Dermis blood vessel endothelial cell (primary cell): ENCODE measurements around the gene LUZP2. TPM values are rescaled to one million over a fixed set of nuclear protein-coding genes. Genes with fewer than 3 reads are reported as not detected.
"Not testable (repeated sequence)": the region's sequence is repeated elsewhere in the genome, so short reads cannot be mapped to it uniquely, and the experiment has no call there.

Source experiments
- DNase-seq: peaks from one replicate; pipeline ENCODE4 v3.0.0; 2010
- total RNA-seq: library from RNA; depleted of rRNA; stranded (reverse); fragments of >200 nt; gene quantifications from 2 replicates; pipeline ENCODE4 v1.2.3, GENCODE V29; 2014

LUZP2 gene
- total RNA-seq, 1 donor from 2014 or later, result not detected

- no peak for DNase-seq
Measured at GRCh38 chr11:24828938-24829605, 332.2 kb downstream of the LUZP2 start.

- no peak for DNase-seq
Measured at GRCh38 chr11:24833573-24833972, 336.7 kb downstream of the LUZP2 start.

DNA sequence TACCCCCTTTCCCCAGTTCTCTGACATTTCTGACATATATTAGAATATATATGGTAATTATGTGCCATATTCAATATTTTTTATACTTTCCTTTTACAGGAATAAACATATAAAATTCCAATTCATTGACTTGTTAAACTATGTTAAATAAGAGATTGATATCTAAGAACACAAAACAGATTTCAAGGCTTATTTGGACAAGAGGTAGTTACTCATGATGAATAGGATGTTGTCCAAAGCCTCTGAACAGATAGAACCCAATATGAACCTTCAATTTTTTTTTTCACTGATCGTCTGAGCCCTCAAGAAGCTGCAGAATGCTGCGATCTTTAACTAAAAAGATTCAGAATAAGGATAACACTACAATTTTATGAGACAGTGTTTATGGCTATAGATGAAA lies 340.3 kb downstream of the LUZP2 start:
- no peak for DNase-seq

DNA sequence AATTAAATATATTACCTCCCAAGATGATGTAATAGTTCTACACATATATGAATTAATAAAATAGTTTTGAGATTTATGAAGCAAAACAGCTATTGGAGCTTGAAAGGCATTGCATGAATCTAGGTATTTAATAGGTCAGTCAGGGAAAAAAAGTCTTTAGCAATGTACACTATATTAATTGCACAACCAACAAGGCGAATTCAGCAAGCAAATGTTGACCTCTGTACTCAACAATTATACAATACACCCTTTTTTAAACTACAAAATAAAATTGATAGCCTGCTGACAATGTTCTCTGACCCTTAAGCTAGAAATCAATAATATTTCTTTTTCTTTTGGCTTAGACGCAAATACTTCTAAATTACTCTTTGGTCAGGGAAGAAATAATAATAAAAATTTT lies 345.5 kb downstream of the LUZP2 start:
- DNase-seq, result no peak

GRCh38 chr11:24844406-24844805 lies 347.6 kb downstream of the LUZP2 start:
- DNase-seq, result no peak

DNA sequence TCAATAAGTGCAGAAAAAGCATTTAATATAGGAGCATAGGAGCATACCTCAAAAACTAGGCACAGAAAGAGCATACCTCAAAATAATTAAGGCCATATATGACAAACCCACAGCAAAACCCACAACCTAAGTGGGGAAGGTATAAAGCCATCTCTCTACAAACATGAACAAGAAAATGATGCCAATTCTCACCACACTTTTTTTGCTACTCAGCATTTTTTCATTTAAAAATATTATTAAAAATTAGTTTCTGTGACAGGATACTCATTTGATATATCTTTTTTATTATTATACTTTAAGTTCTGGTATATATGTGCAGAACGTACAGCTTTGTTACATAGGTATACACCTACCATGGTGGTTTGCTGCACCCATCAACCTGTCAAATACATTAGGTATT lies 352.0 kb downstream of the LUZP2 start:
- DNase-seq, result no peak

GRCh38 chr11:24855951-24856350 lies 359.1 kb downstream of the LUZP2 start:
- no peak for DNase-seq

DNA sequence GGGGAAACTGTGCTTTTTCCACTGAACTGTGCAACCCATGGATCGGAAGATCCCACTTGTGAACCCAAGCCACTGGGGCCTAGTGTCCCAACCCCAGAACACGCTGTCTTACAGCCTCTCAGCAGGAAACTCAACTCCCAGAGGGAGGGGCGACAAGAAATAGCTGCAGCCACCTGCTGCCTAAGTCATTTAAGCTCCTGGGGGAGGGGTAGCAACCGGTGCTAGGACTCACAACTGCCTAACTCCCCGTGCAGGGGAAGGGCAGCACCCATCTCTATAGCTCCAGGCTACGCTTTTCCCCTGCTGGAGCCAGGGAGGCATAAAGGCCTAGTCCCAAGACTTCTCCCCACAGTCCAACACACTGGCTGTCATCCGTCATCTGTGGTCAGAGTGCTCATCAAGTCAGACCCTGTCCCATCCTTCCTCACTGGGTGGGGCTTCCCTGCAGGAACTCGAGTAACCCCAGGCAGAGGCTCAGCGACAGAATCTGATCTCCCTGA lies 363.0 kb downstream of the LUZP2 start:
- no peak for DNase-seq

GRCh38 chr11:24861440-24861839 lies 364.6 kb downstream of the LUZP2 start:
- no peak for DNase-seq

DNA sequence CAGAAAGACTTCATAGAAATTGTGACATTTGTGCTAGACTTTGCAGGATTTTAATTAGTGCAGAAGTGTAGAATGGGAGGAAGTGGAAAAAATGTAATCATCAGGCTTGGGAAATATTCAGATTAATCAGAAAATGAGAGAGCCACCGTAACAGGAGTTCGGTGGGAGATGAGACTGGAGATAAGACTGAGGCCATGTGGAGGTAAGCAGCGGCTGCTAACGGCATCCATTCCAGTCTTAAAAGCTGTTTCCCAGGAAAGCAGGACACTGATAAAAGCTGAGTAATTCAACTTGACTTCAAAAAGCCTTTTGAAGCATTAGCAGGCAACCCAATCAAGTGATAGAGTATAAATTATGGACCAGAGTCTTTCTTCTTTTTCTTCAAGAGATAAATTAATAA lies 369.9 kb downstream of the LUZP2 start:
- no peak for DNase-seq

DNA sequence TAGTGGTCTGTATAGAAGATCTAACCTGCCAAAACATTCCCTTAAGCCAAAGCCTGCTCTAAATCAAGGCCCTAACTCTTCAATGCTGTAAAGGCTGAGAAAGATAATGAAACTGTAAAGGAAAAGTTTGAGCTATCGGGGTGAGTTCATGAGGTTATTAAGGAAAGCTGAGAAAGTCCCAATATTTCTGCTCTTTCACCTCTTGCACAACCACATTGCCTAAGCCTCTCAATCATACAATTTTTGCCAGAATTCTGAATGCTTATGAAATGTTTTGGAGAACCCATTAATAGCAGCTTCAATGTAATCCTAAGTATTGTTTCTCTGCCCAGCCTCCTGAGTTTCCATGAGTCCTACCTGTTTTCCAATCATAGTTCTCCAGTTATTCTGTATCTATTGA lies 373.2 kb downstream of the LUZP2 start:
- no peak for DNase-seq

DNA sequence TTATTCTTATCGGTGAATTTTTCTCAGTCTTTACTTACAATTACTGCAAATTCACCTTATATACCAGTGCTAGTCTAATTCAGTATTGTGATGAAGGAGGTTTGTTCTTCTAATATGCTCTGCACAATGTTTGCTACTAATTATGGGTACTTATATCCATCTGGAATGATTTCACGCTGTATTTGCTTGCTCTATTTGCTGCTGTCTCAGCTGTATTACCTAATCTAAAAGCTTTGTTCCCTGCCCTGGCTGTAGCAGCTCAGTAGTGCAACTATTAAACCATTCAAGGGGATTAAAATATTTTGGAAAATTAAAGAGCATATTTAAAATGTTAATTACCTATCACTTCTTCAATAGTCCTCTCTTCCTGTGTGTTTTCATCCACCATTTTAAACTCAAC lies 375.3 kb downstream of the LUZP2 start:
- DNase-seq, result no peak

- no peak for DNase-seq
Measured at GRCh38 chr11:24872651-24873311, 375.9 kb downstream of the LUZP2 start.

DNA sequence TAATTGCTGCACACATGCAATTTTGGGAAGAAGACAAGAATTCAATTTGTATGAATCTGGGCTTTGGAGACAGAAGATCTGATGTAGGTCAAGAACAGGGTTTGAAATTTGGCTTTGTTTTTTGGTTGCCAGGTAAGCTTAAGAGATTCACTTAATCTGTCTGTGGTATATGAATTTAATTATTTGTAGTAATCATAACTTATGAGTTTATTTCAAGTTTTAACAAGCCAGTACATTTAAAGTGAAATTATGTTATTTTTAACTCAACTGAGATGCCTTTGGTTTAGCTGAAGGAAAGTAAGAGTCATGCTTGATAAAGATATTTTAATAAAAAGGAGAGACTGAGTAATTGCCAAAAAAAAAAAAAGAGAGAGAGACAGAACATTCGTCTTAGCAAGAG lies 384.1 kb downstream of the LUZP2 start:
- no peak for DNase-seq

DNA sequence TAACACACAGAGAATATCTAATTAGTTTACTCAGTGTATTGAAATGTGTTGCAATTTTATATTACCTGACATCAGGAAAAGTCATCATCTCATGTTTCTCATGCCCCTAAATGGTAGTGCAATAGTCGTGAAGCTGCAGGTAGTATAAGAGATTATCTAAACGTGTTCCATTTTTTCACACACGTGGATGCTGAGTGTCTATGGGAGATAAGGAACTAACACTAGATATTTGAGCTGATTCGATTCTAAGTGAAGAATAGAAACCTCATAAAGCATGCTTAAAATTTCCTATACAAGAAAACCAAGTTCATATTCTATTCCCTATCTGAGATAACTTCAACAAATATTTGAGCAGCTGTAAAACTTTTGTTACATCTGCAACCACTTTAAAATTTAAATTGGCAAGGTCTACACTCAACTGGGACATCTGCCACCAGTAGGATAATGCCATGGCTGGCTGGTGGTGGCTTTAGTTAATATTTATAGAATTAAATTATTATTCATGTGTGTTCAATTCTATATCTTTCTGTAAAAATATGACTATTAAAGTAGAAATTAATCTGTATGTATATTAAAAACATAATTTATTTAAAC lies 388.8 kb downstream of the LUZP2 start:
- DNase-seq, result no peak

- DNase-seq, result no peak
Measured at GRCh38 chr11:24886880-24887619, 390.2 kb downstream of the LUZP2 start.

DNA sequence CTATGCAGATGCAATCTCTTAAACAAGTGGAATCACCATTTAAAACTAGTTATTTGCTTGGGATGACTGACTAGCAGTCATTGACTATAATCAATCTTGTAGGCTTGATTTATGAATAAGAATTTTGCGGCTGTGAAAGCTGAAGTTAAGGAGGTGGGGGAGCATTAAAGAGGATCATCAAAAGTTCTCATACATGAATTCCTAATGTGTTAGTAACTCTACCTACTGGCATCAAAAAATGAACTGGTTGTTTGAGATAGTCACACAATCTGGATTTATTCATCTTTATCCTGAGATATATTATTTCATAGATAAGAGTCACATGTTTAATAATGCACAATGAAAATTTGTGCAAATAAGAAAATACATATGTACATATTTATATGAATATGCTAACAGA lies 393.6 kb downstream of the LUZP2 start:
- DNase-seq, result no peak

- DNase-seq, result not testable (repeated sequence)
Measured at GRCh38 chr11:24891845-24892492, 395.1 kb downstream of the LUZP2 start.

DNA sequence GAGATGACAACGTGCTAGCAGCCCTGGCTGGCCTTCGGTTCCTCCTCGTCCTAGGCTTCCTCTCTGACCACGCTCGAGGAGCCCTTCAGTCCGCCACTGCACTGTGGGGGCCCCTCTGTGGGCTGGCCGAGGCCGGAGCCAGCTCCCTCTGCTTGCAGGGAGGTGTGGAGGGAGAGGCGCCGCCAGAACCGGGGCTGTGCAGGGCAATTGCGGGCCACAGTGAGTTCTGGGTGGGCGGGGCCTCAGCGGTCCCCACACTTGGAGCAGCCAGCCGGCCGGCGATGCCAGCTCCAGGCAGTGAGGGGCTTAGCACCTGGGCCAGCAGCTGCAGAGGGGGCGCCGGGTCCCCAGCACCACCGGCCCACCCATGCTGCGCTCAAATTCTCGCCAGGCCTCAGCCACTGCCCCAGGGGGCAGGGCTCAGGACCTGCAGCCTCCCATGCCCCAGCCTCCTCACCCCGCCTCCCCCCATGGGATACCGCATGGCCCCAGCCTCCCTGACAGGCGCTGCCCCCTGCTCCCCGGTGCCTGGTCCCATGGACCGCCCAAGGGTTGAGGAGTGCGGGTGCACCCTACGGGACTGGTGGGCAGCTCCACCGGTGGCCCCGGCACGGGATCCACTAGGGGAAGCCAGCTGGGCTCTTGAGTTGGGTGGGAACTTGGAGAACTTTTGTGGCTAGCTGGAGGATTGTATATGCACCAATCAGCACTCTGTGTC lies 399.4 kb downstream of the LUZP2 start:
- DNase-seq, result no peak

- no peak for DNase-seq
Measured at GRCh38 chr11:24900514-24900913, 403.7 kb downstream of the LUZP2 start.

DNA sequence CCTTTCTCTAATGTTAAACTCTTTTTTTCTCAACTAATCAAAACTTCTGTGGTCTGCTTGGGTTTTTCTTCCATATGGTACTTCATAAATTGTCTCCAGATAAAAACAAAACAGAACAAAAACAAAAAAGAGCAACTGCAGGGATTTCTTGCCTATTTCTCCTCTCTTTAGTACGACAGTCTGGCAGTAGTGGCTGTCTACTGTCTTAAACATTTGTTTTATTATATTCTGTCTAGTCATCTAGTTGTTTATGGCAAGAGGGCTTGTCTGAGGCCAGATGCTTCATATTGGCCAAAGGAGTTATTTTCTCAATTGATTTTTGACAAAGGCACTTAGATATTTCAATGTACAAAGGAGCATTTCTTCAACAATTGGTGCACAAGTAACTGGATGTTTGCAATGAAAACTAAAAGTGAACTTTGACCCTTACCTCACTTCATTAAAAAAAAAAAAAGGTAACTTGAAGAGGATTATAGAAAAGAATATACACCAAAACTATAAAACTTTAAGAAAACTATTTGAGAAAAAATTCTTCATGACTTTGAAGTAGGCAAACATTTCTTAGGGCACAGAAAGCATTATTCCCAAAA lies 404.2 kb downstream of the LUZP2 start:
- no peak for DNase-seq

DNA sequence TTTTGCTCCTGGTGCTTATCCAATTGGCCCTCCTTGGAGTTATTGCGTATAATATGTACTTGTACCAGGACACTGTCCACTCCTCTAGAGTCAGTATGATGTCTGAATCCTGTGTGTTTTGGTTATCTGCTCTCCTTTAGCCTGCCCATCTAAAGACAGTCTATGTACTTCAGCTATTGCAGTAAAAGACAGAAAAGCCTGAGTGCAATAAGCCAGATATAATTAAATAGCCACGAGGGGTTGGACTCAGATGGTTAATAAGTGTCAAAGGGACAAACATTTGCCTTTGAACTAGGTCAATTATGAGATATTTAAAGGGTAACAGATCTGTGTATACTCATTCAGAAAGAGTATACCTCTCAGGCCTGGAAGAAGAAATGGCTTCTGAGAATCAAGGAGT lies 406.7 kb downstream of the LUZP2 start:
- DNase-seq, result no peak
